GM12878 (cell line): ENCODE measurements around the gene KIF2B. TPM values are rescaled to one million over a fixed set of nuclear protein-coding genes. Genes with fewer than 3 reads are reported as not detected.
"Not testable (repeated sequence)": the region's sequence is repeated elsewhere in the genome, so short reads cannot be mapped to it uniquely, and the experiment has no call there.

Experiments
- ATAC-seq: fragments of 200-7000 bp; cut with Tn5 transposase; 3 replicates; pipeline ENCODE4 v1.9.1; 2020; ENCODE audit warnings: mild to moderate bottlenecking, moderate library complexity
- BruUV-seq: library from RNA; stranded (reverse); fragments of 400-500 nt; replicated peaks from 2 replicates; lab custom pipeline; 2021; lab: Mats Ljungman, UMichigan
- CTCF ChIA-PET: fragments of 300-600 bp; sonication (Branson Sonifier 250); formaldehyde crosslinking; extraction: SDS; loops from one replicate; lab custom pipeline; 2021; ENCODE audit warnings: inconsistent platforms; lab: Yijun Ruan, JAX
- POLR2A ChIA-PET: fragments of 350-600 bp; formaldehyde crosslinking; extraction: SDS; loops from one replicate; lab custom pipeline; 2021; ENCODE audit warnings: inconsistent platforms; lab: Charles Lee
- RAD21 ChIA-PET: fragments of 300-600 bp; sonication (Branson Sonifier 250); formaldehyde crosslinking; loops from one replicate; lab custom pipeline; 2023; ENCODE audit warnings: antibody characterized with exemption; ENCODE audit not compliant: unreplicated experiment; lab: Charles Lee
- SMC1A ChIA-PET: fragments of 300-600 bp; sonication (Branson Sonifier 250); formaldehyde crosslinking; loops from one replicate; lab custom pipeline; 2023; ENCODE audit not compliant: unreplicated experiment, uncharacterized antibody; lab: Charles Lee
- DNase-seq: peaks from one replicate; pipeline ENCODE4 v3.0.0-alpha.2; 2011; ENCODE audit warnings: low read depth, low spot score
- FAIRE-seq: peaks from 3 replicates; lab custom pipeline; 2011; peaks lifted over from hg19 to GRCh38; lab: Jason Lieb, UNC
- H2AFZ ChIP-seq: 2 replicates; pipeline ENCODE4 v1.6.0; 2011; ENCODE audit warnings: low read depth, low read length, control low read depth; ENCODE audit not compliant: control insufficient read depth
- H3K27ac ChIP-seq: 2 replicates; pipeline ENCODE4 v1.5.1; 2011; ENCODE audit warnings: control low read depth; ENCODE audit not compliant: control insufficient read depth, insufficient read depth
- H3K27me3 ChIP-seq, 2 experiments: replicated peaks in 1 of 2; 2 replicates each; pipeline versions ENCODE4 v1.6.0 to v1.6.1; 2011; ENCODE audit warnings: low read length in 1 of 2; ENCODE audit not compliant: control insufficient read depth in 2 of 2, insufficient read depth in 2 of 2
- H3K36me3 ChIP-seq, 2 experiments: 2 replicates each; pipeline ENCODE4 v1.5.1; 2011; ENCODE audit warnings: low read length in 1 of 2; ENCODE audit not compliant: control insufficient read depth in 2 of 2, insufficient read depth in 2 of 2
- H3K4me1 ChIP-seq: 2 replicates; pipeline ENCODE4 v1.6.1; 2011; ENCODE audit warnings: mild to moderate bottlenecking, low read length, moderate library complexity, mixed read lengths; ENCODE audit not compliant: control insufficient read depth, insufficient read depth
- H3K4me2 ChIP-seq: 2 replicates; pipeline ENCODE4 v1.6.0; 2011; ENCODE audit warnings: control low read depth; ENCODE audit not compliant: control insufficient read depth, insufficient read depth
- H3K4me3 ChIP-seq: fragments of 200-600 bp; sonication (generic); 2 replicates; pipeline ENCODE4 v1.5.1; 2016
- H3K79me2 ChIP-seq: 2 replicates; pipeline ENCODE4 v1.6.0; 2011; ENCODE audit warnings: low read length; ENCODE audit not compliant: control insufficient read depth, insufficient read depth
- H3K9ac ChIP-seq: 2 replicates; pipeline ENCODE4 v1.8.0; 2011; ENCODE audit warnings: low read length, control low read depth, mixed read lengths; ENCODE audit not compliant: control insufficient read depth, insufficient read depth
- H3K9me3 ChIP-seq: replicated peaks from 3 replicates; pipeline ENCODE4 v1.5.1; 2011; ENCODE audit warnings: mild to moderate bottlenecking, low read length; ENCODE audit not compliant: control insufficient read depth, insufficient read depth
- H4K20me1 ChIP-seq: 2 replicates; pipeline ENCODE4 v1.6.0; 2011; ENCODE audit not compliant: control insufficient read depth, insufficient read depth
- CBX5 ChIP-seq: sonication (generic); IDR thresholded peaks from 2 replicates; pipeline ENCODE4 v1.6.1; 2016; ENCODE audit warnings: low read depth, moderate library complexity, mild to moderate bottlenecking, inconsistent platforms
- CHD2 ChIP-seq: IDR thresholded peaks from 2 replicates; pipeline ENCODE4 v1.6.1; 2011; ENCODE audit warnings: low read depth, low read length, improper control_type of control experiment, borderline replicate concordance
- HDAC2 ChIP-seq: fragments of 200-600 bp; sonication (generic); IDR thresholded peaks from 2 replicates; pipeline ENCODE4 v1.6.1; 2017
- NFYA ChIP-seq: IDR thresholded peaks from 2 replicates; pipeline ENCODE4 v1.6.1; 2011; ENCODE audit warnings: low read depth, mild to moderate bottlenecking, low read length, improper control_type of control experiment, borderline replicate concordance
- RUNX3 ChIP-seq: IDR thresholded peaks from 2 replicates; pipeline ENCODE4 v1.6.1; 2012; ENCODE audit warnings: low read length, inconsistent platforms
- WGBS: methylation state at CpG from one replicate; pipeline ENCODE4 v1.1.6; 2016; ENCODE audit warnings: low lambda C conversion rate; ENCODE audit not compliant: insufficient replicate concordance, insufficient coverage; ENCODE audit errors: missing lambda C conversion rate; 5-methylcytosine and 5-hydroxymethylcytosine counted together
- in situ Hi-C: fragments of 300-500 bp; cut with MboI; formaldehyde crosslinking; loops from 9 replicates; pipeline ENCODE4 v1.14.3; 2018; ENCODE audit warnings: mixed read lengths
- intact Hi-C: fragments of 100-400 bp; cut with micrococcal nuclease; formaldehyde crosslinking; loops from one replicate; pipeline ENCODE4 v1.14.2; 2022; ENCODE audit not compliant: unreplicated experiment
- polyA plus RNA-seq, 11 experiments: library from polyadenylated mRNA; depleted of rRNA in 4 of 11; unstranded in 6 of 11; stranded (reverse) in 5 of 11; fragments of >200 nt; fragmentation: Nextera tagmentation in 4 of 11; fragmentation: Illumina TruSeq in 1 of 11; extraction: Ambion mirVana in 4 of 11; extraction: Trizol in 1 of 11; gene quantifications; 1 replicate in 1 of 11; 2 replicates in 10 of 11; pipeline versions ENCODE4 v1.2.1 to v1.2.3, GENCODE V29; 2011 to 2016; ENCODE audit warnings: inconsistent platforms in 2 of 11, missing spikeins in 2 of 11, low read depth in 1 of 11
- total RNA-seq, 4 experiments: library from RNA; depleted of rRNA in 3 of 4; stranded (reverse); fragments of >200 nt in 3 of 4; fragmentation: Illumina TruSeq in 1 of 4; extraction: Trizol in 1 of 4; gene quantifications; 2 replicates each; pipeline versions ENCODE4 v1.2.1 to v1.2.3, GENCODE V29; 2013 to 2021

KIF2B gene
- total and polyA plus RNA-seq, 10 of the 15 experiments (the other 5 are each of a cell fraction or from before 2014, with no cell fraction given), result not detected

GRCh38 chr17:53844491-53845107 is 21.9 kb downstream of the KIF2B start:
- H3K36me3 ChIP-seq, result no peaks in the 10 kb centered on the region
- no TSS peak for BruUV-seq
- no peaks in the 10 kb centered on the region for H3K79me2 ChIP-seq
- no peaks in the 10 kb centered on the region for H4K20me1 ChIP-seq
- H3K27ac ChIP-seq, result no peak overlapping the region
- no peaks in the 10 kb centered on the region for H3K4me1 ChIP-seq
- 14% methylated on average over 5 of the region's 5 CpGs for WGBS
- no peak overlapping the region for H3K4me2 ChIP-seq
- ChIA-PET RAD21 (no interaction called here), CTCF (no interaction called here), SMC1A (no interaction called here), POLR2A (no interaction called here)
- ATAC-seq (no peak), FAIRE-seq (no peak), DNase-seq (no peak)
- H3K9ac ChIP-seq, result no peak overlapping the region
- no peaks in the 10 kb centered on the region for H3K27me3 ChIP-seq
- intact Hi-C loops (no loop called here), in situ Hi-C loops (no loop called here)
- no peaks in the 10 kb centered on the region for H3K9me3 ChIP-seq
- TF ChIP-seq CHD2 (no peak), CBX5 (no peak), RUNX3 (no peak), HDAC2 (no peak), NFYA (no peak)
- no peak overlapping the region for H3K4me3 ChIP-seq
- no peak overlapping the region for H2AFZ ChIP-seq

- intact Hi-C loops, POLR2A ChIA-PET: not testable (repeated sequence)
Measured at GRCh38 chr17:53871128-53871527, 48.4 kb downstream of the KIF2B start.

More at GRCh38 chr17:53871128-53871527, 48.4 kb downstream of the KIF2B start:
- H3K9me3 ChIP-seq, H2AFZ ChIP-seq, H3K4me3 ChIP-seq, H3K4me2 ChIP-seq, H4K20me1 ChIP-seq, H3K79me2 ChIP-seq, SMC1A ChIA-PET, FAIRE-seq, H3K27me3 ChIP-seq, BruUV-seq, H3K9ac ChIP-seq, RAD21 ChIA-PET, in situ Hi-C loops, CTCF ChIA-PET, DNase-seq, H3K36me3 ChIP-seq, ATAC-seq, H3K4me1 ChIP-seq, H3K27ac ChIP-seq: not testable (repeated sequence)
- 34% methylated on average over 5 of the region's 5 CpGs for WGBS
